Epithelial cell of proximal tubule (primary cell): ENCODE results near the gene MAST2. TPM values are rescaled to one million over a fixed set of nuclear protein-coding genes. Genes with fewer than 3 reads are reported as not detected.
"Not testable (repeated sequence)": the region's sequence is repeated elsewhere in the genome, so short reads cannot be mapped to it uniquely, and the experiment has no call there.

Experiments
- DNase-seq: peaks from one replicate; pipeline ENCODE4 v3.0.0-alpha.2; 2011; ENCODE audit warnings: low read depth
- H3K4me3 ChIP-seq: 2 replicates; pipeline ENCODE4 v1.5.1; 2011; ENCODE audit warnings: low read depth, mild to moderate bottlenecking, low read length
- CTCF ChIP-seq: conservative IDR thresholded peaks from 2 replicates; pipeline ENCODE4 v1.5.1; 2012; ENCODE audit warnings: low read depth, mild to moderate bottlenecking, low read length
- total RNA-seq: library from RNA; depleted of rRNA; stranded (reverse); fragments of >200 nt; gene quantifications from 2 replicates; pipeline ENCODE4 v1.2.3, GENCODE V29; 2015

Gene MAST2
- total RNA-seq, 1 donor from 2014 or later: 30.3 TPM

GRCh38 chr1:45827256-45827655, 23.8 kb downstream of the MAST2 start:
- DNase-seq: no peak
- no peak for TF ChIP-seq CTCF
- H3K4me3 ChIP-seq: no peak overlapping the region

GRCh38 chr1:45828841-45829240, 25.4 kb downstream of the MAST2 start:
- no peak for DNase-seq
- no peak for TF ChIP-seq CTCF
- H3K4me3 ChIP-seq: no peak overlapping the region

- no peak for TF ChIP-seq CTCF
- H3K4me3 ChIP-seq: no peak overlapping the region
- DNase-seq: no peak
These were observed 29.9 kb downstream of the MAST2 start for GRCh38 chr1:45833361-45833760.

GRCh38 chr1:45834689-45835088, 31.3 kb downstream of the MAST2 start:
- H3K4me3 ChIP-seq: no peak overlapping the region
- no peak for TF ChIP-seq CTCF
- DNase-seq: no peak

- TF ChIP-seq CTCF: no peak
- no peak overlapping the region for H3K4me3 ChIP-seq
These were observed 33.0 kb downstream of the MAST2 start for GRCh38 chr1:45836451-45836850.

GRCh38 chr1:45836861-45837260, 33.4 kb downstream of the MAST2 start:
- H3K4me3 ChIP-seq, DNase-seq: not testable (repeated sequence)

More at GRCh38 chr1:45836451-45836850, 33.0 kb downstream of the MAST2 start:
- no peak for DNase-seq

GRCh38 chr1:45838322-45838721, 34.9 kb downstream of the MAST2 start:
- DNase-seq, H3K4me3 ChIP-seq: not testable (repeated sequence)

- no peak for TF ChIP-seq CTCF
- no peak for DNase-seq
- no peak overlapping the region for H3K4me3 ChIP-seq
These were observed 37.3 kb downstream of the MAST2 start for GRCh38 chr1:45840704-45841103.
